ENCODE data around the gene PIAS1.
"Not testable (repeated sequence)": the region's sequence is repeated elsewhere in the genome, so short reads cannot be mapped to it uniquely, and the experiment has no call there.

PIAS1 gene

GRCh38 chr15:68114840-68115239 is 60.7 kb downstream of the PIAS1 start:
- DNase-seq (ENCODE audit: low read depth, low spot score) = no peak

GRCh38 chr15:68124700-68125099 is 70.6 kb downstream of the PIAS1 start:
- no peak for DNase-seq (ENCODE audit: low read depth, low spot score)

- DNase-seq (ENCODE audit: low read depth, low spot score) = no peak
Observed at GRCh38 chr15:68126396-68126795, 72.3 kb downstream of the PIAS1 start.

- no peak for DNase-seq (ENCODE audit: low read depth, low spot score)
Observed at GRCh38 chr15:68129072-68129471, 75.0 kb downstream of the PIAS1 start.

GRCh38 chr15:68130851-68131250 is 76.7 kb downstream of the PIAS1 start:
- DNase-seq (ENCODE audit: low read depth, low spot score) = no peak

- no peak for DNase-seq (ENCODE audit: low read depth, low spot score)
Observed at GRCh38 chr15:68137096-68137495, 83.0 kb downstream of the PIAS1 start.

- no peak for DNase-seq (ENCODE audit: low read depth, low spot score)
Observed at GRCh38 chr15:68143129-68143528, 89.0 kb downstream of the PIAS1 start.

GRCh38 chr15:68143785-68144184 is 89.7 kb downstream of the PIAS1 start:
- no peak for DNase-seq (ENCODE audit: low read depth, low spot score)

GRCh38 chr15:68145706-68146105 is 91.6 kb downstream of the PIAS1 start:
- DNase-seq (ENCODE audit: low read depth, low spot score) = no peak

GRCh38 chr15:68148039-68148438 is 93.9 kb downstream of the PIAS1 start:
- no peak for DNase-seq (ENCODE audit: low read depth, low spot score)

- DNase-seq (ENCODE audit: low read depth, low spot score) = no peak
Observed at GRCh38 chr15:68149059-68149458, 94.9 kb downstream of the PIAS1 start.

GRCh38 chr15:68150187-68150586 is 96.1 kb downstream of the PIAS1 start:
- no peak for DNase-seq (ENCODE audit: low read depth, low spot score)

- no peak for DNase-seq (ENCODE audit: low read depth, low spot score)
Observed at GRCh38 chr15:68151277-68151676, 97.2 kb downstream of the PIAS1 start.

GRCh38 chr15:68152342-68152741 is 98.2 kb downstream of the PIAS1 start:
- no peak for DNase-seq (ENCODE audit: low read depth, low spot score)

GRCh38 chr15:68154923-68155559 is 100.9 kb downstream of the PIAS1 start:
- DNase-seq (ENCODE audit: low read depth, low spot score) = no peak

GRCh38 chr15:68157074-68157473 is 103.0 kb downstream of the PIAS1 start:
- DNase-seq (ENCODE audit: low read depth, low spot score) = no peak

GRCh38 chr15:68158046-68158628 is 104.0 kb downstream of the PIAS1 start:
- no peak for DNase-seq (ENCODE audit: low read depth, low spot score)

- DNase-seq (ENCODE audit: low read depth, low spot score) = no peak
Observed at GRCh38 chr15:68163191-68163590, 109.1 kb downstream of the PIAS1 start.

- no peak for DNase-seq (ENCODE audit: low read depth, low spot score)
Observed at GRCh38 chr15:68166847-68167246, 112.7 kb downstream of the PIAS1 start.

- not testable (repeated sequence) for DNase-seq (ENCODE audit: low read depth, low spot score)
Observed at GRCh38 chr15:68172037-68172436, 117.9 kb downstream of the PIAS1 start.

- no peak for DNase-seq (ENCODE audit: low read depth, low spot score)
Observed at GRCh38 chr15:68173119-68173518, 119.0 kb downstream of the PIAS1 start.

- no peak for DNase-seq (ENCODE audit: low read depth, low spot score)
Observed at GRCh38 chr15:68175526-68175925, 121.4 kb downstream of the PIAS1 start.

GRCh38 chr15:68176601-68177000 is 122.5 kb downstream of the PIAS1 start:
- no peak for DNase-seq (ENCODE audit: low read depth, low spot score)

GRCh38 chr15:68177742-68178141 is 123.6 kb downstream of the PIAS1 start:
- no peak for DNase-seq (ENCODE audit: low read depth, low spot score)
